ENCODE results near the gene ERMAP.

The ERMAP gene

GRCh38 chr1:42889264-42889663 is 72.3 kb downstream of the ERMAP start:
- TF ChIP-seq SIN3A (IDR thresholded peaks at IDR 0.05; ENCODE audit: borderline replicate concordance, insufficient read depth, low read length): no peak
- TF ChIP-seq FOXP2 (optimal IDR thresholded peaks at IDR 0.05; ENCODE audit: borderline replicate concordance, extremely low read depth, extremely low read length, insufficient read depth): no peak

GRCh38 chr1:42891465-42892138 is 74.7 kb downstream of the ERMAP start:
- TF ChIP-seq FOXP2 (optimal IDR thresholded peaks at IDR 0.05; ENCODE audit: borderline replicate concordance, extremely low read depth, extremely low read length, insufficient read depth) (no peak), TAF1 (IDR thresholded peaks at IDR 0.05; ENCODE audit: borderline replicate concordance, insufficient read depth, low read length) (no peak), SIN3A (IDR thresholded peaks at IDR 0.05; ENCODE audit: borderline replicate concordance, insufficient read depth, low read length) (no peak), REST (IDR thresholded peaks at IDR 0.05; ENCODE audit: insufficient read depth in 1 of 2, low read depth in 2 of 2, low read length in 2 of 2) (no peak), POLR2AphosphoS5 (IDR thresholded peaks at IDR 0.05; ENCODE audit: low read depth, low read length) (no peak)

Data from PFSK-1 (cell line).